ENCODE results near the gene CACNA2D3. TPM values are rescaled to one million over a fixed set of nuclear protein-coding genes. Genes with fewer than 3 reads are reported as not detected.

The CACNA2D3 gene
- total RNA-seq, 1 donor from 2014 or later: not detected

DNA sequence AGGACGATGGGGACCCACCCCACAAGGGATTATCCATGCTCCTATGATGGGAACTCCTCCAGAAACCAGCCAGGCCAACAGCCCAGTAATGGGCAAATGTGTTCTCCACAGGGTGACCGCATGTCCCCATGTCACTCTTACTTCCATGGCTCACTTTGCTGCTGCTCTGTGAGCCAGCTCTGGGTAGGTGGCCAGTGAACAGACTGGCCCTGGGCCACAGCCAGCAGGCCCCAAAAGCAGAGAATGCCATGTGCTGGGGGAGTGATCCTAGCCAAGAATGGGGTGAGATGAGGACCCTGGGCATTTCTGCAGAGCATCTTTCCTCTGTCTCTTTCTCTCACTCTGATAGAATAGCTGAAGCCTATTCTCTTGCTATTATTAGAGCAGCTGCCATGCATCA, 414.1 kb downstream of the CACNA2D3 start:
- no peaks in the 10 kb centered on the region for H3K36me3 Mint-ChIP-seq (ENCODE audit: low read depth)
- H3K27ac Mint-ChIP-seq (ENCODE audit: unreplicated experiment): no peak overlapping the region
- H3K9me3 Mint-ChIP-seq (ENCODE audit: low read depth): peaks cover 4% of the 10 kb centered on the region
- H3K27me3 Mint-ChIP-seq (ENCODE audit: low read depth): no peaks in the 10 kb centered on the region
- TF ChIP-seq, protein P1, sequence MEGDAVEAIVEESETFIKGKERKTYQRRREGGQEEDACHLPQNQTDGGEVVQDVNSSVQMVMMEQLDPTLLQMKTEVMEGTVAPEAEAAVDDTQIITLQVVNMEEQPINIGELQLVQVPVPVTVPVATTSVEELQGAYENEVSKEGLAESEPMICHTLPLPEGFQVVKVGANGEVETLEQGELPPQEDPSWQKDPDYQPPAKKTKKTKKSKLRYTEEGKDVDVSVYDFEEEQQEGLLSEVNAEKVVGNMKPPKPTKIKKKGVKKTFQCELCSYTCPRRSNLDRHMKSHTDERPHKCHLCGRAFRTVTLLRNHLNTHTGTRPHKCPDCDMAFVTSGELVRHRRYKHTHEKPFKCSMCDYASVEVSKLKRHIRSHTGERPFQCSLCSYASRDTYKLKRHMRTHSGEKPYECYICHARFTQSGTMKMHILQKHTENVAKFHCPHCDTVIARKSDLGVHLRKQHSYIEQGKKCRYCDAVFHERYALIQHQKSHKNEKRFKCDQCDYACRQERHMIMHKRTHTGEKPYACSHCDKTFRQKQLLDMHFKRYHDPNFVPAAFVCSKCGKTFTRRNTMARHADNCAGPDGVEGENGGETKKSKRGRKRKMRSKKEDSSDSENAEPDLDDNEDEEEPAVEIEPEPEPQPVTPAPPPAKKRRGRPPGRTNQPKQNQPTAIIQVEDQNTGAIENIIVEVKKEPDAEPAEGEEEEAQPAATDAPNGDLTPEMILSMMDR (IDR thresholded peaks at IDR 0.05): no peak
- no peak for DNase-seq (ENCODE audit: low spot score)
- no peaks in the 10 kb centered on the region for H3K4me1 Mint-ChIP-seq (ENCODE audit: low read depth)
- no peak overlapping the region for H3K4me3 Mint-ChIP-seq (ENCODE audit: unreplicated experiment)

DNA sequence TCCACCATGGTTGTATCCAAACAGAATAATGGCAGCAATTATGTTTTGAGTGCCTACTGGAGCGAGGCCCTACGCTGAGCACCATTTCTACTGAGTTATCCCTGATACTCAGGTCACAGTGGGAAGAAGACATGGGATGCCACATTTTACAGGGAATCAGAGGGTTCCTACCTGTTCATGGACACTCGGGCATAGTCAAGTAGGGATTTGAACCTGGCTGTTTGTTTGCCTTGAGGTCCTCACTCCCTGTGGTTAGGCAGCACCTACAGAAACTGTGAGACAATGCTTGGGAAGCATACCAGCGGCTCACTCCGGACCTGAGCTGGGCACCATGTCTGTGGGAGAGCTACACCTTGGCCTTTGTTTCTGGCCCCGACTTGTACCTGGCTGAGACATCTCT, 415.2 kb downstream of the CACNA2D3 start:
- TF ChIP-seq, protein P1 (IDR thresholded peaks at IDR 0.05): no peak
- Mint-ChIP-seq H3K27ac (ENCODE audit: unreplicated experiment) (no peak overlapping the region), H3K36me3 (ENCODE audit: low read depth) (no peaks in the 10 kb centered on the region), H3K4me3 (ENCODE audit: unreplicated experiment) (no peak overlapping the region), H3K4me1 (ENCODE audit: low read depth) (no peaks in the 10 kb centered on the region), H3K27me3 (ENCODE audit: low read depth) (no peaks in the 10 kb centered on the region), H3K9me3 (ENCODE audit: low read depth) (peaks cover 4% of the 10 kb centered on the region)
- DNase-seq (ENCODE audit: low spot score): no peak

DNA sequence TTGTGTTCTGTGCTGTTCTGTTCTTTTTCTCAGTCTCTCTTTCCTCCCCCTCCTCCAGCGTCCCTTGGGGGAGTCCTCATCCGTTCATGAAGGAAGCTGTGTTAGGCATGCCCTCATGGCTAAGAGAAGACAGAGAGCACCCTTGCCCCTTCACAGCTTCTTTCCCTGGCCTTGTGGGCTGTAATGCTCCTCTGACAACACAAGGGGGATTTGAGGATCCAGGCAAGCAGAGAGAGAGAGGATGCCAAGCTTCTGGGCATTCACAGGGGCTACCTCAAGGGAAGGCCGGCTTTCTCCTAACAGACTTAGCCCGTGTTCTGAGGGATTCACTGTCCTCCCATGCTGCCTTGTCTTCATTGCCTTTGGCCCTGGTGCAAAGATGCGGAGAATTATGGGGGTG, 416.0 kb downstream of the CACNA2D3 start:
- Mint-ChIP-seq H3K27ac (ENCODE audit: unreplicated experiment) (no peak overlapping the region), H3K9me3 (ENCODE audit: low read depth) (peaks cover 4% of the 10 kb centered on the region), H3K27me3 (ENCODE audit: low read depth) (no peaks in the 10 kb centered on the region), H3K4me3 (ENCODE audit: unreplicated experiment) (no peak overlapping the region), H3K4me1 (ENCODE audit: low read depth) (no peaks in the 10 kb centered on the region), H3K36me3 (ENCODE audit: low read depth) (no peaks in the 10 kb centered on the region)
- no peak for DNase-seq (ENCODE audit: low spot score)
- TF ChIP-seq, protein P1 (IDR thresholded peaks at IDR 0.05): no peak

DNA sequence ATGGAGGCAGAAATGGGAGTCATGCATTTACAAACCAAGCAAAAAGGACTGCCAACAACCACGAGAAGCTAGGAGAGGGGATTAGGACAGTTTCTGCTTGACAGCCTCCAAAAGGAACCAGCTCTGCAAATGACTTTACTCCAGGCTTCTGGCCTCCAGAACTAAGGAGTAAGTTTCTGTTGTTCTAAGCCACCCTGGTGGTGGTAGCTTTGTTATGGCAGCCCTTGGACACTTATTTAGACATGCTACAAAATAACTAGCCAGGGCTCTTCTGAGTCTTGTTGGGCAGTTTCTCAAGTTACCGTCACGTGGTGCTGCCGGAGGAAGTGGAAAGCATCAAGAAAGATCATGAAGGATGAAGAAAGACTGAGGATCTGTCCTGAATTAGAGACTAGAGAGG, 419.0 kb downstream of the CACNA2D3 start:
- peaks cover 4% of the 10 kb centered on the region for H3K9me3 Mint-ChIP-seq (ENCODE audit: low read depth)
- no peaks in the 10 kb centered on the region for H3K27me3 Mint-ChIP-seq (ENCODE audit: low read depth)
- H3K4me1 Mint-ChIP-seq (ENCODE audit: low read depth): no peaks in the 10 kb centered on the region
- H3K4me3 Mint-ChIP-seq (ENCODE audit: unreplicated experiment): no peak overlapping the region
- no peaks in the 10 kb centered on the region for H3K36me3 Mint-ChIP-seq (ENCODE audit: low read depth)
- H3K27ac Mint-ChIP-seq (ENCODE audit: unreplicated experiment): no peak overlapping the region
- no peak for DNase-seq (ENCODE audit: low spot score)
- TF ChIP-seq, protein P1 (IDR thresholded peaks at IDR 0.05): no peak

DNA sequence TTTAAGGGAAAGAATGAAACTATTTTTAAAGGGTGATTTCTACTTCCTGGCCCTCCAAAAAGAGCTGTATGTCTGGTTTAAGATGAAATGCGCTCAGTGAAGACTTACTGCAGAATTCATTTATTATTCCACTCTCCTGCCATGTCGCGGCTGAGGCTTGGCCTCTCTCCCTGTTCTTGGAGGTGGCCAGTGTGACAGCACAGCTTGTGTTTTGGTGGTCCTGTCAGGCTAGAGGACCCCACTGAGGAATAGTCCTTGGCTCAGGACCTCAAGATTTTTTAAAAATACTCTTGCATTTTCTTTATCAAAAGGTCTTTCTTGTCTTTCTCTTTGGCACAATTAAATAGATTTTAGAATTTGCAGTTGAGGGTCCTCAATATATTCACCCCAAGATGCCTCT, 421.1 kb downstream of the CACNA2D3 start:
- Mint-ChIP-seq H3K27me3 (ENCODE audit: low read depth) (no peaks in the 10 kb centered on the region), H3K27ac (ENCODE audit: unreplicated experiment) (no peak overlapping the region), H3K9me3 (ENCODE audit: low read depth) (peaks cover 4% of the 10 kb centered on the region), H3K36me3 (ENCODE audit: low read depth) (no peaks in the 10 kb centered on the region), H3K4me1 (ENCODE audit: low read depth) (no peaks in the 10 kb centered on the region), H3K4me3 (ENCODE audit: unreplicated experiment) (no peak overlapping the region)
- DNase-seq (ENCODE audit: low spot score): no peak
- TF ChIP-seq, protein P1 (IDR thresholded peaks at IDR 0.05): no peak

Measured in chondrocyte (in vitro differentiated cells).